Measurements from ENCODE around the gene LRIG2. TPM values are rescaled to one million over a fixed set of nuclear protein-coding genes. Genes with fewer than 3 reads are reported as not detected.
"Not testable (repeated sequence)": the region's sequence is repeated elsewhere in the genome, so short reads cannot be mapped to it uniquely, and the experiment has no call there.

LRIG2 gene, protein sequence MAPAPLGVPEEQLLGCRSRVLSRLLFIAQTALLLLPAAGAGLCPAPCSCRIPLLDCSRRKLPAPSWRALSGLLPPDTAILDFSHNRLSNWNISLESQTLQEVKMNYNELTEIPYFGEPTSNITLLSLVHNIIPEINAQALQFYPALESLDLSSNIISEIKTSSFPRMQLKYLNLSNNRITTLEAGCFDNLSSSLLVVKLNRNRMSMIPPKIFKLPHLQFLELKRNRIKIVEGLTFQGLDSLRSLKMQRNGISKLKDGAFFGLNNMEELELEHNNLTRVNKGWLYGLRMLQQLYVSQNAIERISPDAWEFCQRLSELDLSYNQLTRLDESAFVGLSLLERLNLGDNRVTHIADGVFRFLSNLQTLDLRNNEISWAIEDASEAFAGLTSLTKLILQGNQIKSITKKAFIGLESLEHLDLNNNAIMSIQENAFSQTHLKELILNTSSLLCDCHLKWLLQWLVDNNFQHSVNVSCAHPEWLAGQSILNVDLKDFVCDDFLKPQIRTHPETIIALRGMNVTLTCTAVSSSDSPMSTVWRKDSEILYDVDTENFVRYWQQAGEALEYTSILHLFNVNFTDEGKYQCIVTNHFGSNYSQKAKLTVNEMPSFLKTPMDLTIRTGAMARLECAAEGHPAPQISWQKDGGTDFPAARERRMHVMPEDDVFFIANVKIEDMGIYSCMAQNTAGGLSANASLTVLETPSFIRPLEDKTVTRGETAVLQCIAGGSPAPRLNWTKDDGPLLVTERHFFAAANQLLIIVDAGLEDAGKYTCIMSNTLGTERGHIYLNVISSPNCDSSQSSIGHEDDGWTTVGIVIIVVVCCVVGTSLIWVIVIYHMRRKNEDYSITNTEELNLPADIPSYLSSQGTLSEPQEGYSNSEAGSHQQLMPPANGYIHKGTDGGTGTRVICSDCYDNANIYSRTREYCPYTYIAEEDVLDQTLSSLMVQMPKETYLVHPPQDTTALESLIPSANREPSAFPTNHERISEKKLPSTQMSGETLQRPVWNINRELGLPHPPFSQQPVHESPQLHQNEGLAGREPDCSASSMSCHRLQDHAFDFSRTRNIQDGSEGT
- 1 to 10 TPM; 7.1 to 8.3 TPM for total RNA-seq

DNA sequence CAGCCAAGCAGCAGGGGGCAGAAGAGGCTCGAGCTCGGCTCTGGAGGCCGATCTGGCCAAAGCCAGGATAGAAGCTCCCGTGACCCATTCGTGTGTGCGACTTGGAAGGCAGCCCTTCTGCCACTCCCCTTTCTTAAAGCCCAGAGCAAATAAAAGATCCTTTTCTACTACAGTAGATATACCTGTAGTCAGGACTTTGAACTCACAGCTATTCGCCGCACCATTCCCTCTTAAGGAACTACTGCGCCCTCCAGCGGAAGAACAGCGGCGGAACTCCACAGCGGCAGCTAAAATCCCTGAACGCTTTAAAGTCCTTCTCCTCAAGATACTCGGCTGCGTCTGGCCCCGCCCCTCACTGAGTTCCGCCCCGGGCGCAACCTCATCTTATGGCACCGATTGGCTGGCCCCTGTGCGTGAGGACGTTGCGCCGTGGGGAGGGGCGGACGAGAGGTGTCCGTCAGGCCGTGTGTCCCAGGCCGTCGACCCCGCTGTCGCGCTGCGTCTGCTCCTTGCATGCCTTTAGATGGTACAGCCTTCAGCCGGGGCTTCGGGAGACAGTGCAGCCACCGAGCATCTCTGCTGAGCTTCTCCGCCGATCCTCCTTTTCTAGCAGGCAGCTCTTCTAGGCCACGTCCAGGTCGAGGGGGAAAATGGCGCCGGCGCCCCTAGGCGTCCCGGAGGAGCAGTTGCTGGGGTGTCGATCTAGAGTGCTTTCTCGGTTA, at the start of gene LRIG2:
TSS of gene LRIG2 (plus strand) at position 442 of the 722 bp plus-strand sequence. CDS start at position 651, 209 bp downstream.
- H3K27me3 Mint-ChIP-seq = no peaks in the 10 kb centered on the region
- intact Hi-C loops (cut with micrococcal nuclease) = loop anchor here (2.0 to 5.0 kb wide), 8 partner anchors 26 to 686 kb away; partner anchors contain the start of genes MAGI3, PHTF1 and SLC16A1
- peaks cover 2% of the 10 kb centered on the region for H3K36me3 Mint-ChIP-seq
- DNase-seq = peak; percentile 99
- CTCF ChIA-PET = interaction anchor here (0.5 to 3.4 kb wide), 77 partner anchors 9 to 1210 kb away, joined by 3 to 90 read pairs (median 4); partner anchors contain the start of genes AP4B1, PPM1J, RSBN1 and SLC16A1
- peak within 1 kb of the TSS; percentile 98 for H3K4me3 Mint-ChIP-seq
- H3K4me1 Mint-ChIP-seq (ENCODE audit: low read depth) = peaks cover 30% of the 10 kb centered on the region
- H3K27ac Mint-ChIP-seq = peak within 1 kb of the TSS; percentile 91
- POLR2A ChIA-PET = interaction anchor here (0.6 to 1.3 kb wide), 8 partner anchors 30 to 857 kb away, joined by 3 to 8 read pairs (median 3); partner anchors contain the start of genes MAGI3, PPM1J and SLC16A1
- H3K9me3 Mint-ChIP-seq = no peaks in the 10 kb centered on the region

DNA sequence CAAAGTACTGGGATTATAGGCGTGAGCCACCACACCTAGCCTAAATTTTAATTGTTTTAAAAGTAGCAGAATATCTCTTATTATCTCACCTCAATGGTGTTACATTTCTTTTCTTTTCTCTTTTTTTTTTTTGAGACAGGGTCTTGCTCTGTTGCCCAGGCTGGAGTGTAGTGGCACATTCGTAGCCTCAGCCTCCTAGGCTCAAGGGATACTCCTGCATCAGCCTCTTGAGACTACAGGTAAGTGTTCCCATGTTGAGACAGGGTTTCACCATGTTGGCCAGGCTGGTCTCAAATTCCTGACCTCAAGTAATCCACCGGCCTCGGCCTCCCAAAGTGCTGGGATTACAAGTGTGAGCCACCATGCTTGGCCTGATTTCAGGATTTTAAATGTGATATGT, 49.7 kb upstream of the LRIG2 start:
- CTCF ChIA-PET = interaction anchor here (1.2 kb wide), 1 partner anchor 9 kb away, joined by 3 read pairs; no protein-coding TSS in a partner anchor
- H3K9me3 Mint-ChIP-seq; H3K27ac Mint-ChIP-seq; H3K4me1 Mint-ChIP-seq (ENCODE audit: low read depth); POLR2A ChIA-PET; intact Hi-C loops (cut with micrococcal nuclease); DNase-seq; H3K27me3 Mint-ChIP-seq; H3K36me3 Mint-ChIP-seq; H3K4me3 Mint-ChIP-seq: not testable (repeated sequence)

DNA sequence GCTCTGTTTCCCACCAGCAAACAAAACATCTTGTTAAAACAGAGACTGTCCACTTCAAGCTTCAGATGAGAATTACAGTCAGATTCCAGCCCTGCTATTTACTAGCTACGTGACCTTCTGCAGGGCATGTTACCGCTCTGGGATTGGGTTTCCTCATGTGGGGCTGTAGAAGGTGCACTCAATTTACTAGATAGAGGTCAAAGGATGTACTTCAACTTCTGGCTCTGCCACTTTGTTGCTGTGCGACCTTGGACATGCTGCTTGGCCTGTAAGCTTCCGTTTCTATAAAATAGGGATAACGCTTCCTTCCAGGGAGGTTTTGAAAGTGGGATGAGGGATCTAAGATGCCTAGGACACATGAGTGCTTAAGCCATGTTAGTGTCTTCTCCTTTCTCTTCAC, 46.0 kb upstream of the LRIG2 start:
- H3K27me3 Mint-ChIP-seq = no peaks in the 10 kb centered on the region
- H3K4me1 Mint-ChIP-seq (ENCODE audit: low read depth) = peaks cover 5% of the 10 kb centered on the region
- no peaks in the 10 kb centered on the region for H3K9me3 Mint-ChIP-seq
- H3K36me3 Mint-ChIP-seq = no peaks in the 10 kb centered on the region
- ChIA-PET POLR2A (no interaction called here), CTCF (interaction anchor here (1.0 kb wide), 1 partner anchor 46 kb away, joined by 4 read pairs; the partner anchor contains the start of gene LRIG2)
- DNase-seq = no peak
- H3K4me3 Mint-ChIP-seq = no peak overlapping the region
- intact Hi-C loops (cut with micrococcal nuclease) = no loop called here
- H3K27ac Mint-ChIP-seq = no peak overlapping the region

DNA sequence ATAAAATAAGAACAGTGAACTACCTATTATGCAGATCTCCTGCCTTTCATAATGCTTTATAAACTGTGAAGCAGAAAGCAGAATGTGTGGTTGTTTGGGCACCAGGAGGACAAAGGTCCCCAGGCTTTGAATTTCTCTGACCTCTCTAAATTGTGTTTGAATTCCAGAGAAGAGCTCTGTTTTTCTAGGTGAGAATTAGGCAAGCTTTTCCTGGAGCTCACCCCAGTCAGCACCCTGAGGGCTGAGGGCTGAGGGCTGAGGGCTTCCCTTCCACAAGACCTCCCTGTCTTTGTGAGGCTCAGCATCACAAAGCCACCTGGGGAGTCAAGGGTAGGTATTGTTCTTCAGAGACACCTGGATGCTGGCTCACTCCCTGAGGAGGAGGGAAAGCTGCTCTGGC, 45.5 kb upstream of the LRIG2 start:
- no peak overlapping the region for H3K27ac Mint-ChIP-seq
- H3K9me3 Mint-ChIP-seq = no peaks in the 10 kb centered on the region
- ChIA-PET CTCF (interaction anchor here (1.0 kb wide), 1 partner anchor 45 kb away, joined by 4 read pairs; the partner anchor contains the start of gene LRIG2), POLR2A (no interaction called here)
- DNase-seq = no peak
- no peak overlapping the region for H3K4me3 Mint-ChIP-seq
- no peaks in the 10 kb centered on the region for H3K36me3 Mint-ChIP-seq
- intact Hi-C loops (cut with micrococcal nuclease) = no loop called here
- peaks cover 5% of the 10 kb centered on the region for H3K4me1 Mint-ChIP-seq (ENCODE audit: low read depth)
- H3K27me3 Mint-ChIP-seq = no peaks in the 10 kb centered on the region

DNA sequence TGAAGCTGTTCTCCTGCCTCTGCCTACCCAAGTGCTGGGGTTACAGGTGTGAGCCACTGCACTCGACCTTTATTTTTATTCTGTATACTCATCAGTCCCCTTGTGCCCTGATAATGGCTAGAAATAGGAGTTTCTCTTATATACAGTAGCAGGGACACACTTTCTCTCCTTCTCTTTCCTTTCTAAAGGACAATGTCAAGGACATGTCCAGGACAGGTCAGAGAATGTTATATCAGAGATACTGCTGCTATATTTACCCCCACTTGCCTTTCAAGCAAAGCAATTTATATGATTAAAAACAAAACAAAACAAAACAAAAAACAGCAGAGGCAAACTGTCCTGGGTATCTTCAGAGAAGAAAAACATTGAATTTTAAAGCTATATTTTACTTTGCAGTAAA, 43.2 kb upstream of the LRIG2 start:
- no peak for DNase-seq
- ChIA-PET CTCF (no interaction called here), POLR2A (no interaction called here)
- no peaks in the 10 kb centered on the region for H3K27me3 Mint-ChIP-seq
- H3K36me3 Mint-ChIP-seq = no peaks in the 10 kb centered on the region
- intact Hi-C loops (cut with micrococcal nuclease) = no loop called here
- no peaks in the 10 kb centered on the region for H3K9me3 Mint-ChIP-seq
- peaks cover 5% of the 10 kb centered on the region for H3K4me1 Mint-ChIP-seq (ENCODE audit: low read depth)
- H3K4me3 Mint-ChIP-seq = no peak overlapping the region
- no peak overlapping the region for H3K27ac Mint-ChIP-seq

DNA sequence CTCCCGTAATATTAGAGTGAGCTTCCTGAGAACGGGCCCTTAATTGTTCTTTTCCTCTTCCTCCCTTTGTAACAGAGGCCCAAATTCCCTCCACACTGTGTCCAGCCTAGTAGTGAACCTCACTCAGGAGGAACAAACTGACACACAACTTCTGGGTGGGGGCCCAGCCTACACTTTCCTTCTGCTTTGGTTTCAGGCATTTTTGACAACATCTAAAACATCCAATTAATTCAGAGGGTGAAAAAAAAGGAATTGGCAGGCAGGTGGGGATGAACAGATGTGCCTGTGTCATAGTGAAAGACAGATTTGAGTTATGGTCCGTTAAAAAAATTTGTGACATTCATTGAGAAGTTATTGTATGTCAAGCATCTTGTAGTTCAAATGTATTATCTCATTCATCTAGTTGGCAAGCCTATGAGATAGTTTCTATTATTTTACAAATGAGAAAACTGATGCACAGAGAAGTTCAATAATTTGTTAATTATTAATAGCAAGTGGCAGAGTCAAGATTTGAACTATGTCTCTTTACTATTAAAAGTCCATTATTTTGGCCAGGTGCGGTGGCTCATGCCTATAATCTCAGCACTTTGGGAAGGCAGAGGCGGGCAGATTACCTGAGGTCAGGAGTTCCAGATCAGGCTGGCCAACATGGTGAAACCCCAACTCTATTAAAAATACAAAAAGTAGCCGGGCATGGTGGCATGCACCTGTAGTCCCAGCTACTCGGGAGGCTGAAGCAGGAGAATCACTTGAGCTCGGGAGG, 41.6 kb upstream of the LRIG2 start:
- ChIA-PET POLR2A (no interaction called here), CTCF (interaction anchor here (2.2 kb wide), 1 partner anchor 41 kb away, joined by 6 read pairs; the partner anchor contains the start of gene LRIG2)
- DNase-seq = no peak
- H3K36me3 Mint-ChIP-seq = no peaks in the 10 kb centered on the region
- no peaks in the 10 kb centered on the region for H3K9me3 Mint-ChIP-seq
- H3K27me3 Mint-ChIP-seq = no peaks in the 10 kb centered on the region
- no peak overlapping the region for H3K4me3 Mint-ChIP-seq
- peaks cover 5% of the 10 kb centered on the region for H3K4me1 Mint-ChIP-seq (ENCODE audit: low read depth)
- intact Hi-C loops (cut with micrococcal nuclease) = no loop called here
- H3K27ac Mint-ChIP-seq = no peak overlapping the region

DNA sequence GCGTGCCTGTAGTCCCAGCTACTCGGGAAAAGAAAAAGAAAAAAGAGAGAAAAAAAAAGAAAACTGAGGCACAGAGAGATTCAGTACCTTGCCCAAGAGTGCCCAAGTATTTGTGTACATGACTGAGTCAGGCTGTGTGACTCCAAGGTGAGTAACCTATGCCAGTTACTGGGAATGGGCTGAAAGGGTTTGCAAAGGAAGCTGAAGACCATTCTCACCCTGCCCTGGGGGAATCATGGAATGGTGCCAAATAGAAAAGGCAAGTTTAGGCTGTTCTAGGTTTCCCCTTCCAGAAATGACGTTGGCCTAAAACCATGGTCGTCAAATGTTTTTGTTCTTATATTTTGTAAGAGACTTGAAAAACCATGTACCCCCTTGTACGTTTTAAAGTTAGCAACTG, 37.9 kb upstream of the LRIG2 start:
- no peak overlapping the region for H3K4me3 Mint-ChIP-seq
- no peak for DNase-seq
- H3K36me3 Mint-ChIP-seq = no peaks in the 10 kb centered on the region
- CTCF ChIA-PET = interaction anchor here (0.8 to 1.0 kb wide), 2 partner anchors 10 to 38 kb away, joined by 3 to 4 read pairs; partner anchors contain the start of gene LRIG2
- H3K4me1 Mint-ChIP-seq (ENCODE audit: low read depth) = peaks cover 5% of the 10 kb centered on the region
- H3K27me3 Mint-ChIP-seq = no peaks in the 10 kb centered on the region
- POLR2A ChIA-PET = no interaction called here
- H3K9me3 Mint-ChIP-seq = no peaks in the 10 kb centered on the region
- intact Hi-C loops (cut with micrococcal nuclease) = no loop called here
- H3K27ac Mint-ChIP-seq = no peak overlapping the region

DNA sequence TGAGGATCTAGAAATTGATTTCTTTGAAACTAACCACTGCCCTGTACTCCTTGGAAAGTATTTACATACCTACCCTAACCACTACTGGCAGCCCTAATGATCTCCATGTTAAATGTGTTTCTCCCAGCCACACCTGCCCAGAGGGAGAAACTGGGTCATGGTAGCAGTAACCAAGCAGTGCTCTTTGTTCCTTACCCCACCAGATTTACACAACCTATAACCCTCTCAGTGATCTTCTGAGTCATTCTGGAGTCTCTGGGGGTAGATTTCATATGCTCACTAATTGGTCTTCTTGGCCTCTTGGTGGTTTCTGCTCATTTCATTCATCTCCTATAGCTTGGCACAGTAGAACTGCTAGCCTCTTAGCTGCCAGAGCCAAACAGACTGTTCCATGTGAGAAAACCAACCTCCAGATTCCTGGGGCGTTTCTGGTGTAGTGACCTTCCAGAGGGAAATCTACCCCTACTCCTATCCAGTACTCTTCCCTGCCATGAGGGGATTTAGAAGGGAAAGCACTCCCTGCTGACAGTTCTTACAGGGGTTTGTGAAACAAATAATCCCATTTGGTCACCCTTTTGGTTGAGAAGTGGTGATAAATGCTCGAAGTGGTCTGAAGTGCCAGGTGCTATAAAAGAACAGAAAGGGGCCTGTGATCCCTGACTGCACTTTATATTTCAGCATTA, 36.2 kb upstream of the LRIG2 start:
- Mint-ChIP-seq H3K9me3 (no peaks in the 10 kb centered on the region), H3K36me3 (no peaks in the 10 kb centered on the region), H3K27ac (no peak overlapping the region), H3K4me1 (ENCODE audit: low read depth) (peaks cover 4% of the 10 kb centered on the region), H3K4me3 (no peak overlapping the region), H3K27me3 (no peaks in the 10 kb centered on the region)
- ChIA-PET POLR2A (no interaction called here), CTCF (no interaction called here)
- intact Hi-C loops (cut with micrococcal nuclease) = no loop called here
- DNase-seq = no peak

DNA sequence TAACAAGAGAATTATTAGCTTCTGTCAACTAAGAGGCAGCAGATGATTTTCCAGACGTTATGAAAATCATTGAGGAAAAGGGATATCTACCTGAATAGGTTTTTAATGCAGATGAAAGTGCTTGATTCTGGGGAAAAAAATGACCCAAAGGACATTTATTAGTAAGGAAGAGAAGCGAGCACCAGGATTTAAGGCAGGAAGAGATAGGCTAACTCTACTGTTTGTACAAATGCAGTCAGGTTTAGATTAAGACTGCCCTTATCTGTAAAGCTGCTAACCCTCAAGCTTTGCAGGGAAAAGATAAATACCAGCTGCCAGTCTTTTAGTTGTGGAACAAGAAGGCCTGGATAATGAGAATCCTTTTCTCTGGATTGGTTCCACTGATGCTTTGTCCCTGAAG, 33.0 kb upstream of the LRIG2 start:
- DNase-seq = no peak
- H3K27me3 Mint-ChIP-seq = no peaks in the 10 kb centered on the region
- ChIA-PET CTCF (interaction anchor here (3.9 kb wide), 1 partner anchor 33 kb away, joined by 21 read pairs; the partner anchor contains the start of gene LRIG2), POLR2A (no interaction called here)
- intact Hi-C loops (cut with micrococcal nuclease) = loop anchor here (10.0 kb wide), 1 partner anchor 325 kb away; the partner anchor contains the start of gene PPM1J
- no peaks in the 10 kb centered on the region for H3K9me3 Mint-ChIP-seq
- H3K4me3 Mint-ChIP-seq = no peak overlapping the region
- H3K36me3 Mint-ChIP-seq = no peaks in the 10 kb centered on the region
- peaks cover 19% of the 10 kb centered on the region for H3K4me1 Mint-ChIP-seq (ENCODE audit: low read depth)
- no peak overlapping the region for H3K27ac Mint-ChIP-seq

DNA sequence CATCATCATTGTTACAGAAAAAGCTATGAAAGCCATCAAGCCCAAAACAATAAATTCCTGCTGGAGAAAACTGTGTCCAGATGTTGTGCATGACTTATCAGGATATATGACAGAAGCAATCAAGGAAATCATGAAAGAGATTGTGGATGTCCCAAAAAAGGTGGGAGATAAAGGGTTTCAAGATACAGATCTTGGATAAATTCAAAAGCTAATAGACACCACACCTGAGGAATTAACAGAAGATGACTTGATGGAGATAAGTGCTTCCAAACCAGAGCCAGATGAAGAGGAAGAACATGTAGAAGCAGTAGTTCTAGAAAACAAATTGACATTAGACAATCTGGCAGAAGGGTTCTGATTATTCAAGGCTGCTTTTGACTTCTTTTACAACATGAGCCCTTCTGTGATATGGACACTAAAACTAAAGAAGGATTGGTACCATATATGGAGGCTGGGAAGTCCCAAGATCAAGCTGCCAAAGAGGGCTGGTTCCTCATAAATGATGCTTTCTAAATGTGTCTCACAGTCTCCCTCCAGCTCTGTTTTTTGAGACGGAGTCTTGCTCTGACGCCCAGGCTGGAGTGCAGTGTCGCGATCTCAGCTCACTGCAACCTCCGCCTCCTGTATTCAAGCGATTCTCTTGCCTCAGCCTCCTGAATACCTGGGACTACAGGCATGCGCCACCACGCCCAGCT, 32.1 kb upstream of the LRIG2 start:
- H3K27ac Mint-ChIP-seq = no peak overlapping the region
- intact Hi-C loops (cut with micrococcal nuclease) = loop anchor here (10.0 kb wide), 1 partner anchor 326 kb away; the partner anchor contains the start of gene PPM1J
- no peak overlapping the region for H3K4me3 Mint-ChIP-seq
- H3K27me3 Mint-ChIP-seq = no peaks in the 10 kb centered on the region
- ChIA-PET CTCF (interaction anchor here (2.8 to 3.9 kb wide), 3 partner anchors 32 to 325 kb away, joined by 19 to 38 read pairs (median 21); partner anchors contain the start of genes LRIG2 and PPM1J), POLR2A (no interaction called here)
- H3K9me3 Mint-ChIP-seq = no peaks in the 10 kb centered on the region
- DNase-seq = no peak
- peaks cover 21% of the 10 kb centered on the region for H3K4me1 Mint-ChIP-seq (ENCODE audit: low read depth)
- no peaks in the 10 kb centered on the region for H3K36me3 Mint-ChIP-seq
